NOMO-1 (cell line): ENCODE data around the gene SPATA31E1.

ENCODE experiments used
- DNase-seq, 2 experiments: peaks; one replicate each; lab custom pipeline; 2025; ENCODE audit not compliant: unreplicated experiment in 2 of 2; lab: John Stamatoyannopoulos, UW

The SPATA31E1 gene

GRCh38 chr9:87862536-87863268 lies 20.0 kb upstream of the SPATA31E1 start:
- no peak for DNase-seq

GRCh38 chr9:87863882-87864465 lies 18.7 kb upstream of the SPATA31E1 start:
- no peak for DNase-seq

- DNase-seq: no peak
These were observed 17.8 kb upstream of the SPATA31E1 start for GRCh38 chr9:87864915-87865314.

GRCh38 chr9:87865626-87866025 lies 17.1 kb upstream of the SPATA31E1 start:
- no peak for DNase-seq

GRCh38 chr9:87867391-87867790 lies 15.3 kb upstream of the SPATA31E1 start:
- DNase-seq: no peak

- no peak for DNase-seq
These were observed 14.5 kb upstream of the SPATA31E1 start for GRCh38 chr9:87868175-87868574.

- no peak for DNase-seq
These were observed 14.0 kb upstream of the SPATA31E1 start for GRCh38 chr9:87868635-87869034.

GRCh38 chr9:87869082-87869481 lies 13.6 kb upstream of the SPATA31E1 start:
- no peak for DNase-seq

GRCh38 chr9:87871425-87872078 lies 11.1 kb upstream of the SPATA31E1 start:
- no peak for DNase-seq

GRCh38 chr9:87872079-87872624 lies 10.5 kb upstream of the SPATA31E1 start:
- no peak for DNase-seq

- no peak for DNase-seq
These were observed 8.9 kb upstream of the SPATA31E1 start for GRCh38 chr9:87873607-87874303.

- peak; percentile 4 to 17 for DNase-seq
These were observed 8.4 kb upstream of the SPATA31E1 start for GRCh38 chr9:87874304-87874623.

GRCh38 chr9:87875060-87875459 lies 7.6 kb upstream of the SPATA31E1 start:
- no peak for DNase-seq

GRCh38 chr9:87875831-87876545 lies 6.7 kb upstream of the SPATA31E1 start:
- no peak for DNase-seq

- no peak for DNase-seq
These were observed 6.0 kb upstream of the SPATA31E1 start for GRCh38 chr9:87876708-87877107.

GRCh38 chr9:87878989-87879511 lies 3.6 kb upstream of the SPATA31E1 start:
- peak in 1 of 2 experiments; percentile 17 for DNase-seq

GRCh38 chr9:87880116-87880515 lies 2.6 kb upstream of the SPATA31E1 start:
- DNase-seq: no peak

- DNase-seq: no peak
These were observed 2.0 kb upstream of the SPATA31E1 start for GRCh38 chr9:87880683-87881082.

- no peak for DNase-seq
These were observed 597 bp downstream of the SPATA31E1 start for GRCh38 chr9:87883274-87883673.

GRCh38 chr9:87883990-87884389 lies 1.3 kb downstream of the SPATA31E1 start:
- no peak for DNase-seq
